ENCODE data around the gene DGKZ.
"Not testable (repeated sequence)": the region's sequence is repeated elsewhere in the genome, so short reads cannot be mapped to it uniquely, and the experiment has no call there.

The DGKZ gene

DNA sequence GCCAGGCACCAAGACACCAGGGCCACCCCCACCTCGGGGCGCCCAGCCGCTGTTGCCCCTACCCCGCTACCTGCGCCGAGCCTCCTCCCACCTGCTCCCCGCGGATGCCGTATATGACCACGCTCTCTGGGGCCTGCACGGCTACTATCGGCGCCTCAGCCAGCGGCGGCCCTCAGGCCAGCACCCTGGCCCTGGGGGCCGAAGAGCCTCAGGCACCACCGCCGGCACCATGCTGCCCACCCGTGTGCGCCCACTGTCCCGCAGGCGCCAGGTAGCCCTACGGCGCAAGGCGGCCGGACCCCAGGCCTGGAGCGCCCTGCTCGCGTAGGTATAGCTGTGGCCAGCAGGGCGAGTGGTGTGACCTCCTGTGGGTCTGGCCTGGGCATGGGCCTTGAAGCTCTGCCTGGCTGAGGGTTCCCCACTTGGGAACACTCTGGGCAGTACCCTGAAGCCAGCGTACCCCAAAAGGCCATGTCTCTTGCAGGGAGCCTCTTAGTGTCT lies 19.4 kb downstream of the DGKZ start:
- no peak for DNase-seq (ENCODE audit: low read depth in 2 of 2)

DNA sequence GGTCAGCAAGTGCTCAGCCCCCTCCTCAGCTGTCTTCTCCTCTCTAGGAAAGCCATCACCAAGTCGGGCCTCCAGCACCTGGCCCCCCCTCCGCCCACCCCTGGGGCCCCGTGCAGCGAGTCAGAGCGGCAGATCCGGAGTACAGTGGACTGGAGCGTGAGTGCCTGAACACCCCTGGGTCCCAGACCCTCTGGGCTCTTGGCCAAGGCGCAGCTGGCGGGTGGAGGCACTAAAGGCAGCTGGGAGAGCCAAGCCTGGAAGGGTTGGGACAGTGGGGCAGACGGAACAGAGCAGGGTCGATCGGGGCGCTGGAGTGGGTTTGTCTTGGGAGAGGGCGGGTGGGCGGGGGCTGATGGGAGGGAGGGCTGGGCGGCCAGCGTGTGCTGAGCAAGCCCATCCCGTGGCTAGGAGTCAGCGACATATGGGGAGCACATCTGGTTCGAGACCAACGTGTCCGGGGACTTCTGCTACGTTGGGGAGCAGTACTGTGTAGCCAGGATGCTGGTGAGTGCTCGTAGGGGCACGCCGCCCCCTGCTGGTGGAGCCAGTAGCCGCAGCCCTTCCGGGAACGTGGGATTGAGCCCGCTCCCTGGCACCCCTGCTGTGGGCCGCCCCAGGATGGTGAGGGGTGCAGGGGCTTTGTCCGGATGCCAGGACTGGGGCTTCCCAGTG lies 20.1 kb downstream of the DGKZ start:
- DNase-seq (ENCODE audit: low read depth in 2 of 2): peak; percentile 36 to 65

DNA sequence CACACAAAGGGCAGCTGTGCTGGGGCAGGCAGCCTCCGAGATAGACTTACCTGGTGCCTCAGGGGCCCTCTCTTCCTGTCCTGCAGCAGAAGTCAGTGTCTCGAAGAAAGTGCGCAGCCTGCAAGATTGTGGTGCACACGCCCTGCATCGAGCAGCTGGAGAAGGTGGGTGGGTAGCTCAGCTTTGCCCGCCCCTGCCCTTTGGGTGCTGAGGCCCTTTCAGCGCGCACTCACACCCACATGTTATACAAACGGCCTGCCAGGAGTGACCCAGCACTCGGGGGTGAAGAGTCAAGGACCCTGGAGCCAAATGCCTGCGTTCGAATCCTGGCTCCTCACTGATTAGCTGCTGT lies 20.6 kb downstream of the DGKZ start:
- no peak for DNase-seq (ENCODE audit: low read depth in 2 of 2)

DNA sequence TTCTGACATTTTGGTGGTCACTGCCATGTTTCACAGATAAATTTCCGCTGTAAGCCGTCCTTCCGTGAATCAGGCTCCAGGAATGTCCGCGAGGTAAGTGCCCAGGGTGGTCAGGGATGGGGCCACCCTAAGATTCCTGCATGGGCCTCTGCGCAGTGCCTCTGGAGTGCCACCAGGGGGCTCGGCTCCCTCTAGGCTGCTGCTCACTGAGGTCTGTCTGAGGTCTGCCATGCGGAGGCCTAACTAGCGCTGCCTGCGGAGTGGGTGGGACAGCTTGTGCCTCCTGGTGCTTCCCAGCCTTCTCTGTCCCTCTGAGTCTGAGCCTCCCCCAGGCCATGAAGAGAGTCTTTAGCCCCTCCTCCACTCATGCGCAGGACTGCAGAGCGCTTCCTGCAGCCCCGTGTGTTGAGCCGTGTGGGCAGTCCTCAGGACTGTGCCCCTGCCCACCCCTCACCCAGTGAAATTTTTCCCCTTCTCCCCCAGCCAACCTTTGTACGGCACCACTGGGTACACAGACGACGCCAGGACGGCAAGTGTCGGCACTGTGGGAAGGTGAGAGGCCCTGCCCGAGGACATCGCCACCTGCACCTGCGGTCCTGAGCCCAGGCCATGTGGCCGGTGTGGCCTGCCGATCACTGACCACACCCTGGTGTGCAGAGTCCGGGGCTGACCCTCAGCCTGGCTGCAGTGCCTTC lies 22.3 kb downstream of the DGKZ start:
- DNase-seq (ENCODE audit: low read depth in 2 of 2): no peak

DNA sequence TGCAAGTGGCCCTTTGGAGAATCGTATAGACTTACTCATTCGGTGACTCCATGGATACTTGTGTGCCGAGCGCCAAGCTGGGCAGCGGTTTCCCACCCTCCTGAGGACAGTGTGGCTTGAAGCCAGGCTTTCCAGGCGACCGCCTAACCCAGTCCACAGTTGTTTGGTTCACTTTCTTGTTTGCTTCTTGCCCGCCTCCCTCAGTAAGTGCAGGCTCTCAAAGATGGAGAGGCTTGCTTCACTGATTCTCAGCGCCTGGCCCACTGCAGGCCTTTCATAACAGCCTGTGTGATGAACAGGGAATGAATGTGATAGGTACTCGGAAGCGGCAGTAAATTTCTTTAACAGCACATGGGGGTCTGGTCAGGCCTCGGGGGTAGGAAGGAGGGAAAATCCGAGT lies 23.0 kb downstream of the DGKZ start:
- no peak for DNase-seq (ENCODE audit: low read depth in 2 of 2)

DNA sequence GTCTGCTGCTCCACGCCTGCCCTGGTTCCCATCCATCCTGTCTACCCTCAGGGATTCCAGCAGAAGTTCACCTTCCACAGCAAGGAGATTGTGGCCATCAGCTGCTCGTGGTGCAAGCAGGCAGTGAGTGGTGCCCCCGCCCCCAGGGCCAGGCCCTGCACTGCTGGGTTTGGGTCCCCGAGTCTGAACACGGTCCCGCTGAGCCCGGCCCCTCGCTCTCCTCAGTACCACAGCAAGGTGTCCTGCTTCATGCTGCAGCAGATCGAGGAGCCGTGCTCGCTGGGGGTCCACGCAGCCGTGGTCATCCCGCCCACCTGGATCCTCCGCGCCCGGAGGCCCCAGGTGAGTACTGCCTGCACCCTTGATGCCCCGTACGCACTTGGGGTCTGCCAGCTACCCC lies 24.0 kb downstream of the DGKZ start:
- not testable (repeated sequence) for DNase-seq (ENCODE audit: low read depth in 2 of 2)

DNA sequence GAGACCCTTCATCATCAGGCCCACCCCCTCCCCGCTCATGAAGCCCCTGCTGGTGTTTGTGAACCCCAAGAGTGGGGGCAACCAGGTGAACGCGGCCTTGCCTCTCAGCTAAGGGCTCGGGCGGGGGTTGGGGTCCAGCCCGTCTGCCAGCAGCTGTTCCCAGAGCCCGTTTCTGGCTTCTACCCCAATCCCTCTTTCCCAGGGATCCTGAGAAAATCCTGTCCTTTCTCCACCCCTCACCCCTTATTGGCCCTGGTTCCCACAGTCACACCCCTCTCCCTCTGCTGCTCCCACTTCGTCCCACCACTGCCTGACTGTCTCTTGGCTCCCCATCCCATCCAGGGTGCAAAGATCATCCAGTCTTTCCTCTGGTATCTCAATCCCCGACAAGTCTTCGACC lies 24.8 kb downstream of the DGKZ start:
- DNase-seq (ENCODE audit: low read depth in 2 of 2): no peak

DNA sequence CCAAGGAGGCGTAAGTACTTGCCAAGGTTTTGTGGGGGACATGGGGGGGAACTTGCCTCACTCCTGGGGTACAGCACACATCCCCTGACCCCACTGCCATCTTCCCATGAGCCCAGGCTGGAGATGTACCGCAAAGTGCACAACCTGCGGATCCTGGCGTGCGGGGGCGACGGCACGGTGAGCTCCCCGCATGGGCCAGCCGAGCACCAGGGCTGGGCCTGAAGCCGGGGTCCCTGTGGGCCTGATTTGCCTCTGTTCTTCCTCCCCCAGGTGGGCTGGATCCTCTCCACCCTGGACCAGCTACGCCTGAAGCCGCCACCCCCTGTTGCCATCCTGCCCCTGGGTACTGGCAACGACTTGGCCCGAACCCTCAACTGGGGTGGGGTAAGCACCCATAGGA lies 25.2 kb downstream of the DGKZ start:
- DNase-seq (ENCODE audit: low read depth in 2 of 2): not testable (repeated sequence)

DNA sequence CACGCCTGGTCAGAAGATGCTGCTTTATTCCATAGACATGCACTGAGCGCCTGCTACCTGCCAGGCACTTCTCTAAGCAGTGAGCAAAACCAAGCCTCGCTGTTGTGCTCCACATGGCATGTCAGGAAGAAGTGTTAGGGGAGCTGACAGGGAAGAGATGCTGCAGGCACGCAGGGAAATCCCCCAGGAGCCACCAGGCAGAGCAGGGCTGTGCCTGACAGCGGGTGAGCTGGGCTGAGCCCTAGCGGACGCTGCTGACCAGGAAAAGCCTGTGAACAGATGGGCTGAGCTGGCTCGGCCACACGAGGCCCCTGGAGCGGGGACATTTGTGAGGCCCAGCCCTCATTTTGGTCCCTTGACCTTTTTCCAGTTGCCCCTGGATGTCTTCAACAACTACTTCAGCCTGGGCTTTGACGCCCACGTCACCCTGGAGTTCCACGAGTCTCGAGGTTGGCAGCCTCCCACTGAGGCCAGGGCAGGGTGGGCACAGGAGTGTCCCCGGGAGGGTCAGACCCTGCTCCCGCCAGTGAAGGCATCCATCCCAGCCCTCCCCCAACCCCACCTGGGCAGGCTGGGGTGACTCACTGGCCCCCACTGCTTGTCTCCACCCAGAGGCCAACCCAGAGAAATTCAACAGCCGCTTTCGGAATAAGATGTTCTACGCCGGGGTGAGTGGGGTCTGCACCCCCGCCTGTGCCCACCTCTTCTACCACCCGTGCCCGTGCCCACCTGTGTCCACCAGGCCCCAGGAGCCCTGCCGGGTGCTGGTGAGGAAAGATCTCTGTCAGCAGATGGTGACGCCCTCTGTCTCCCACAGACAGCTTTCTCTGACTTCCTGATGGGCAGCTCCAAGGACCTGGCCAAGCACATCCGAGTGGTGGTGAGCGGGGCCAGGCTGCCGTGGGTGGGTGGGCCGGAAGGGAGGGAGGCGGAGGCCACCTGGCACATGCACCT lies 26.8 kb downstream of the DGKZ start:
- DNase-seq (ENCODE audit: low read depth in 2 of 2): no peak

DNA sequence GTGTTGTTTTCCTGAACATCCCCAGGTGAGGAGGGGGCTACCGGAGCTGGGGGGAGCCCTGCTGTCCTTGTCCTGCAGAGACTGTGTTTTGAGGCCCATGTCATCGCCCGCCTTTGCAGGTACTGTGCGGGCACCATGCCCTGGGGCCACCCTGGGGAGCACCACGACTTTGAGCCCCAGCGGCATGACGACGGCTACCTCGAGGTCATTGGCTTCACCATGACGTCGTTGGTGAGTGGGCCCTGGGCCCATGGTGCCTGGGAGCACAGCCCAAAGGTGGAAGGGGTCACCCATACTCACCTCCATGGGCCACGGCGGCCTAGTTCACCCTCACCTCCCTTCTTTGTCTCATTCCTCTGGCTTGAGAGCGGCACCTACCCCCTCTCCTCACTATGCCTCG lies 27.6 kb downstream of the DGKZ start:
- no peak for DNase-seq (ENCODE audit: low read depth in 2 of 2)

DNA sequence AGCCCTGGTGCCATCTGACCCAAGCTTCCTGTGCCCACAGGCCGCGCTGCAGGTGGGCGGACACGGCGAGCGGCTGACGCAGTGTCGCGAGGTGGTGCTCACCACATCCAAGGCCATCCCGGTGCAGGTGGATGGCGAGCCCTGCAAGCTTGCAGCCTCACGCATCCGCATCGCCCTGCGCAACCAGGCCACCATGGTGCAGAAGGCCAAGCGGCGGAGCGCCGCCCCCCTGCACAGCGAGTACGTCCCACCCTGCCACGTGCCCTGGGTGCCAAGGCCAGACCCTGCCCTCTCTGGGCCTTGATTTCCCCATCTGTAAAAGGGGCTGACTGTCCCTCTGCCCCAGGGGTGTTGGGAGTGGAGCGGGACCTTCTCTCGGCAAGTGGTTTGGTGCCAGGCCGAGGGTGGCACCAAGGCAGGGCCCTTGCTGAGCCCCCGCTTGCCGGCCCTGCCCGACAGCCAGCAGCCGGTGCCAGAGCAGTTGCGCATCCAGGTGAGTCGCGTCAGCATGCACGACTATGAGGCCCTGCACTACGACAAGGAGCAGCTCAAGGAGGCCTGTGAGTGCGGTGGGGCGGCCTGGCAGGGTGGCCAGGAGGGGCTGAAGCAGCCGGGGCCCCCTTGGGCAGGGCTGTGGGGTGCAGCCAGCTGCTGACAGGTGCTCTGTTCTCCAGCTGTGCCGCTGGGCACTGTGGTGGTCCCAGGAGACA lies 28.3 kb downstream of the DGKZ start:
- DNase-seq (ENCODE audit: low read depth in 2 of 2): no peak

DNA sequence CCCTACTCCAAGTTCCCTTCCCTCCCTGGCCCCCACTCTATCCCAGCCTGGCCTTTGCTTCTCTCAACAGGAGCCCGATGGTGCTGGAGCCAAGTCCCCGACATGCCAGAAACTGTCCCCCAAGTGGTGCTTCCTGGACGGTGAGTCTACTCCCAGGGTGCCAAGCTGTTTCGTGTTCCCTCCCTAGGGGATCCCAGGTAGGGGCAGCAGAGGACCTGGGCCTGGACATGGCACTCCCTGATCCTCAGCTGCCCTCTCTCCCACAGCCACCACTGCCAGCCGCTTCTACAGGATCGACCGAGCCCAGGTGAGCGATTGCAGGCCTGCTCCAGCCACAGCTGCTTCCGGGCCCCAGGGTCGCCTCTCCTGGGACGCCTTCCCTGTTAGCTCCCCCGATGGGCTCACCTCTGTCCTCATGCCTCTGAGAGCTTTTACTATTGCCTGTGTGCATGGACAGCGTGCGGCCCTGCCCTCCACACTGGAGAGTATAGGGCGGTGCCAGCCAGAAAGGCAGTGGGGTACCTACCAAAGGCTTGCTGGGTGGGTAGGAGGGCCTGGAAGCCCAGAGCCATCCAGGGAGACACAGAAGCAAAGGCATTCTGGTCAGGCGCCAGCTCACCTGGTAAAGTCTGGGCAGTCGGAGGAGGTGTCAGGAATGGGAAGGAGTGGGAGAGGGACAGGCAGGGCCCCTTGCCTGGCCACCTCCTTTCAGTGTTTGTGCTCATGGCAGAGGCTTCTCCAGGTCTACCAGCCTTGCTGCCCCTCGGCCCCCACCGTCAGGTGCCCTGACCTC lies 29.2 kb downstream of the DGKZ start:
- no peak for DNase-seq (ENCODE audit: low read depth in 2 of 2)

DNA sequence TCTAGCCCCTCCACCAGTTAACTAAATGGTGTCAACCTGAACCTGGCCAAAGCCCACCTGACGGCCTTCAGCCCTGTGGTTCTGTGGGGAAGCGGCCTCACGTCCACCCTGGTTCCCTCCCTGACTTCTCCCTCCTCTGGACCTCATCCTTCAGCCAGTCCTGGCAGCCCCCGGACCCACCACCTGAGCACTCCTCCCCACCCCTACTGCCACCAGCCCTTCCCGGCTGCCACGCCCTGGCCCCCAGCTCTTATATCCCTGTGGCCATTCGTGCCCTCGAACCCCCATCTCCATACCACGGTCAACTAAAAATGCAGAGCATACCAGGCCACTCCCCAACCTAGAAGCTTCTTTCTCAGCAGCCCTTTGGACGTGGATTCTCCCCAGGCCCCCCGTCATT lies 30.0 kb downstream of the DGKZ start:
- no peak for DNase-seq (ENCODE audit: low read depth in 2 of 2)

DNA sequence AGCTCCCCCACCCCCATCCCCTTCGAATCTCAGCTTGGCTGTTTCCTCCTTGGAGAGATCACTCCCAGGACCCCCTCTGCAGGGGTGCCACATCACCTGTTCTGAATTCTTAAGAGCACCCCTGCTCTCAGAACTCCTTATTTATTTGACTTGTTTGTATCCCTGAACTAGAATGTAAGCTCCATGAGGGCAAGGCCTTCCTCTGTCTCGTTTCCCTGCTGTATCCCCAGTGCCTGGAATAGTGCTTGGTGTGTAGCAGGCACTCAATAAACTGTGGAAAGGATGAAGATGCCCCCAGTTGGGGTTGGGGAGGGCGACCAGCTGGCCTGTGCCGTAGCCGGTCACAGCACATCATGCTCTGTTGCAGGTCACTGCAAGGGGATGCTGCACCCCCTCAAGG lies 30.6 kb downstream of the DGKZ start:
- DNase-seq (ENCODE audit: low read depth in 2 of 2): no peak

DNA sequence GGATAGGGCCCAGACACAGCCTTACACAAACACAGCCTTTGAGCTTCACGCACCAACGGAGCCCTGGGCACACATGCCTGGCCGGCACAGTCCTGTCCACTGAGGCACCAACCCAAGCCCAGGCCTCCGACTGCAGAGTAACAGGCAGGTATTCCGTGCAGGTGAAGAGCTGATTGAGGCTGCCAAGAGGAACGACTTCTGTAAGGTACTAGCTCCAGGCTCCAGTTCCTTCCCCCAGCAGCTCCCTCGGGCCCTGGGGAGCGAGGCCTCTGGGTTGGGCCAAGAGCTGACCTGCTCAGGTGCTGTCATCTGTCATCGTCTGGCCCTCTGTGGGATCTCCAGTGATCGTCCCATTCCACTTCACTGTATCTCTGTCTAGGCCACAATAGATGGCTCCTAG lies 31.0 kb downstream of the DGKZ start:
- DNase-seq (ENCODE audit: low read depth in 2 of 2): no peak

DNA sequence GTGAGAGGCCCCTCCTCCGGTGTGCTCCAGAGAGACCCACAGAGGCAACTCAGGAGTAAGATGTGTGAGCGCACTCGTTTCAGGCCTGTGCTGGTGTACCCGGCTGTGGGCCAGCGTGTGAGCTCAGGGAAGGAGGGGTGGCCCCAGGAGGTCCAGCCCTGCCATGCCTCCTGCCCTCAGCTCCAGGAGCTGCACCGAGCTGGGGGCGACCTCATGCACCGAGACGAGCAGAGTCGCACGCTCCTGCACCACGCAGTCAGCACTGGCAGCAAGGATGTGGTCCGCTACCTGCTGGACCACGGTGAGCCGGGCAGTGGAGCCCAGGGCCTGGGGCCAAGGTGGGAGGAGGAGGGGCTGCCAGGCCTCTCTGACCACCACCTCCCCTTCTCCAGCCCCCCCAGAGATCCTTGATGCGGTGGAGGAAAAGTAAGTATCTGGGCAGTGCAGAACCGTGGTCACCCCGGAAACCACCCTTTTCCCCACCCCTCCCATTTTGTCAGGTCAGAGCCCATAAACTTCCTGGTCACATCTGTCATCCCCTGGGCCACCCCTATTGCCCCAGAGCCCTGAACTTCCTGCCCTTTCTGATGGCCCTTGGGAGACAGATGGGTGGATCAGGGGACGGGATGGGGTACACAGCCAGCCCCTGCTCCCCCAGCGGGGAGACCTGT lies 31.7 kb downstream of the DGKZ start:
- DNase-seq (ENCODE audit: low read depth in 2 of 2): no peak

DNA sequence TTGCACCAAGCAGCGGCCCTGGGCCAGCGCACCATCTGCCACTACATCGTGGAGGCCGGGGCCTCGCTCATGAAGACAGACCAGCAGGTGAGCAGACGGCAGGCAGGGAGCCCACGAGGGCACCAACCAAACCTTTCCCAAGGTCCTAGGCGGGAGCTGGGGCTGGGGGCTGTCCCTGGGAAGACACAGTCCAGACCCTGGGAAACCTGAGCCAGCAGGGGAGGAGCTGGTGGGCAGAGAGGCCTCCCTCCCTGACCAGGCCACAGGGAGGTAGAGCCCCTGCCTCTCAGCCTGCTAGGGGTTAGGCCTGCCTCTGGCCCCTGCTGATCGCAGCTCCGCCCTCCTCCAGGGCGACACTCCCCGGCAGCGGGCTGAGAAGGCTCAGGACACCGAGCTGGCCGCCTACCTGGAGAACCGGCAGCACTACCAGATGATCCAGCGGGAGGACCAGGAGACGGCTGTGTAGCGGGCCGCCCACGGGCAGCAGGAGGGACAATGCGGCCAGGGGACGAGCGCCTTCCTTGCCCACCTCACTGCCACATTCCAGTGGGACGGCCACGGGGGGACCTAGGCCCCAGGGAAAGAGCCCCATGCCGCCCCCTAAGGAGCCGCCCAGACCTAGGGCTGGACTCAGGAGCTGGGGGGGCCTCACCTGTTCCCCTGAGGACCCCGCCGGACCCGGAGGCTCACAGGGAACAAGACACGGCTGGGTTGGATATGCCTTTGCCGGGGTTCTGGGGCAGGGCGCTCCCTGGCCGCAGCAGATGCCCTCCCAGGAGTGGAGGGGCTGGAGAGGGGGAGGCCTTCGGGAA lies 32.4 kb downstream of the DGKZ start:
- DNase-seq (ENCODE audit: low read depth in 2 of 2): not testable (repeated sequence)

DNA sequence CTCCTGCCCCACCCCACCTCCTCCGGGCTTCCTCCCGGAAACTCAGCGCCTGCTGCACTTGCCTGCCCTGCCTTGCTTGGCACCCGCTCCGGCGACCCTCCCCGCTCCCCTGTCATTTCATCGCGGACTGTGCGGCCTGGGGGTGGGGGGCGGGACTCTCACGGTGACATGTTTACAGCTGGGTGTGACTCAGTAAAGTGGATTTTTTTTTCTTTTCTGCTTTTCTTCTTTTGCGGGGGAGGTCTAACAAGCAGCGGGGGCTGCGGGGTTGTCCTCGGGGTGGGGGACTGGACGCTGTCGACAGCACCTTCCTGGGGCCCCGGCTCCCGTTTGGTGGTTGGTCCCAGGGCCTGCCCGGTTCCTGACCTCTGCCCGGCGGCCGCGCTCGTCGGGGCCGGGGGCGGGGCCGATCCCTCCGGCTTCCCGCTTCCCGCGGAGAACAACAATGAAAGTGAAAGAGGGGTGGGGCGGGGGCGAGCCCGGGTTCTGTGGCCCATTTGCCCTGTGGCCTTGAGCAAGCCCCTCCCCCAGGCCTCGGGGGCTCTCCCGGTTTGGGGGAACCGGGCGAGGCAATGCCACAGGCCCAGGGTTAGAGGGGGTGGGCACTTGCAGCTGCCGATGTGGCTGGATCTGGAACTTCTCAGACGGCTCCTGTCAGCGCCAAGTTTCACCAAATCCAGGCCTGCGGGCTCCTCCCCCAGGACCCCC lies 33.2 kb downstream of the DGKZ start:
- peak; percentile 27 to 30 for DNase-seq (ENCODE audit: low read depth in 2 of 2)
